BE2C (cell line): Measurements from ENCODE around the gene EYA2.

Source experiments
- DNase-seq: peaks from one replicate; pipeline ENCODE4 v3.0.0-alpha.2; 2020
- H3K27me3 ChIP-seq: fragments of 250-450 bp; sonication (Bioruptor Pico); 2 replicates; pipeline ENCODE4 v1.5.1; 2020; ENCODE audit warnings: mild to moderate bottlenecking
- H3K36me3 ChIP-seq: fragments of 250-450 bp; sonication (Bioruptor Pico); 2 replicates; pipeline ENCODE4 v1.5.1; 2020; ENCODE audit warnings: mild to moderate bottlenecking
- H3K4me1 ChIP-seq: fragments of 250-450 bp; sonication (Bioruptor Pico); 2 replicates; pipeline ENCODE4 v1.5.1; 2020
- H3K4me3 ChIP-seq: 2 replicates; pipeline ENCODE4 v1.5.1; 2011; ENCODE audit warnings: low read depth, low read length
- H3K9me3 ChIP-seq: fragments of 250-450 bp; sonication (Bioruptor Pico); 2 replicates; pipeline ENCODE4 v1.5.1; 2020
- TF ChIP-seq, protein P1 (sequence below): IDR thresholded peaks from 2 replicates; pipeline ENCODE4 v1.5.1; 2012; ENCODE audit warnings: mild to moderate bottlenecking, low read depth, low read length

The EYA2 gene

DNA sequence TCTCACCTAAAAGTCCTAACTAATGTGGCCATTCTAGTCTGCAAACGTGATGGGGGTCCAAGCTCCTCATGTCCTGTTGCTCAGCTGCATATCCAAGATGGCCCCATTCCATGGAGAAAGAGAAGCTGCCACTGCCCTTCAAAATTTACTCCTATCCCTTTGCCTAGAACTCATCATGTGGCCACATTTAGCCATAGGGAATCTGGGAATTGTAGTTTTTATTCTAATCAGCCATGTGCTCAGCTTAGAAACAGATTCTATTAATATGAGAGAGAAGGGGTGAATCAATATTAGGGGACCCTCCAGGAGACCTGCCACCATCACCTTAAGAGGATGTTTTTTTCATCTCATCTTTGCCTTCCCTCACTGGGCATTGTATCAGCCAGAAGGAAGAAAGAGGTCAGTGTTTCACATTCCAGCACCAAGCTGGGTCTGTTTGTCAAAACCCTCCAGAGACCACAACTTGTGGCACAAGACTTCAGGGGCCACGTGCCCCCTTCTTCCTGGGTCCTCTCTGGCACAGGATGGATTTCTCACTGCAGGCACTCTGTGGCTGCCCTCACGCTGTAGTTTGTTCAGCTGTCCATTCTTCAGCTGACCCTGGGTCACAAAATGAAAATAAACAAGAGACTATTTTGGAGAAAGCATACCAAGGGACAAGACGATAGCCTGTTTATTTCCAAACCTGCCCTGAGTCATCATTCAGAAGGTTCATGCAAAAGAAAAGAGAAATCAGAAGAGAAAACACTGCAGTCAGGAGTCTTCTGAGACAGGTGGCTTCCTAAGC lies 172.0 kb downstream of the EYA2 start:
- H3K27me3 ChIP-seq, result no peaks in the 10 kb centered on the region
- no peaks in the 10 kb centered on the region for H3K4me1 ChIP-seq
- DNase-seq, result no peak
- no peaks in the 10 kb centered on the region for H3K9me3 ChIP-seq
- no peaks in the 10 kb centered on the region for H3K36me3 ChIP-seq
- TF ChIP-seq, protein P1, sequence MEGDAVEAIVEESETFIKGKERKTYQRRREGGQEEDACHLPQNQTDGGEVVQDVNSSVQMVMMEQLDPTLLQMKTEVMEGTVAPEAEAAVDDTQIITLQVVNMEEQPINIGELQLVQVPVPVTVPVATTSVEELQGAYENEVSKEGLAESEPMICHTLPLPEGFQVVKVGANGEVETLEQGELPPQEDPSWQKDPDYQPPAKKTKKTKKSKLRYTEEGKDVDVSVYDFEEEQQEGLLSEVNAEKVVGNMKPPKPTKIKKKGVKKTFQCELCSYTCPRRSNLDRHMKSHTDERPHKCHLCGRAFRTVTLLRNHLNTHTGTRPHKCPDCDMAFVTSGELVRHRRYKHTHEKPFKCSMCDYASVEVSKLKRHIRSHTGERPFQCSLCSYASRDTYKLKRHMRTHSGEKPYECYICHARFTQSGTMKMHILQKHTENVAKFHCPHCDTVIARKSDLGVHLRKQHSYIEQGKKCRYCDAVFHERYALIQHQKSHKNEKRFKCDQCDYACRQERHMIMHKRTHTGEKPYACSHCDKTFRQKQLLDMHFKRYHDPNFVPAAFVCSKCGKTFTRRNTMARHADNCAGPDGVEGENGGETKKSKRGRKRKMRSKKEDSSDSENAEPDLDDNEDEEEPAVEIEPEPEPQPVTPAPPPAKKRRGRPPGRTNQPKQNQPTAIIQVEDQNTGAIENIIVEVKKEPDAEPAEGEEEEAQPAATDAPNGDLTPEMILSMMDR, result no peak
- H3K4me3 ChIP-seq, result no peak overlapping the region

DNA sequence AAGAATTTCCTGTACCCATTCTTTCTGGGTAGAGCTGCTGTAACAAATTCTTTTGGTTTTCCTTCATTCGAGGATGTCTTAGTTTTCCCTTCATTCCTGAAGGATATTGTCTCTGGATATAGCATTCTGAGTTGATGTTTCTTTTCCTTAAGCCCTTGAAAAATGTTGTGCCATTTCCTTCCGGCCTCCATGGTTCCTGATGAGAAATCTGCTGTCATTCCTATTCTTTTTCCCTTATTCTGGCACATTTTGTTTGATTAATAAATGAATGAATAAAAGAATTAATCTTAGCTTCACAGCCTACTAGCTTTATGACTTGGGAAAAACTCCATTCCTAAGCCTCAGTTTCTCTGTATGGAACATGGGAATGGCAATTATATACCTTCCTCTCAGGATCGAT lies 173.1 kb downstream of the EYA2 start:
- Histone ChIP-seq H3K36me3 (no peaks in the 10 kb centered on the region), H3K9me3 (no peaks in the 10 kb centered on the region), H3K27me3 (peaks cover 3% of the 10 kb centered on the region; the same call in 1 of the 2 replicates), H3K4me3 (no peak overlapping the region), H3K4me1 (no peaks in the 10 kb centered on the region)
- TF ChIP-seq, protein P1, result no peak
- DNase-seq, result no peak

DNA sequence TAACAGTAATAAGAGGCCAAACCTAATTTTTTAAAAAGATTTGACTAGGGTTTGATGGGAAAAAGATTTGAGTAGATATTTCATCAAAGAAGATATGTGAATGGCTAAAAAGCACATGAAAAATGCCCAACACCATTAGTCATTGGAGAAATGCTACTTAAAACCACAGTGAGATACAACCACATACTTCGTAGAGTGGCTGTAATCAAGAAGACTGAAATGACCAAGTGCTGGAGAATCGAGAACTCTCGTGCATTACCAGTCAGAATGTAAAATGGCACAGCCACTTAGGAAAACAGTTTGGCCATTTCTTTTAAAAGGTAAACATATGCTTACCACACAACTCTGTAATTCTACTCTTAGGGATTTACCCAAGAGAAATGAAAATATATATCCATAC lies 175.5 kb downstream of the EYA2 start:
- peaks cover 3% of the 10 kb centered on the region; the same call in 1 of the 2 replicates for H3K27me3 ChIP-seq
- no peak overlapping the region for H3K4me3 ChIP-seq
- no peaks in the 10 kb centered on the region for H3K4me1 ChIP-seq
- TF ChIP-seq, protein P1, result no peak
- H3K36me3 ChIP-seq, result no peaks in the 10 kb centered on the region
- no peaks in the 10 kb centered on the region for H3K9me3 ChIP-seq
- no peak for DNase-seq

DNA sequence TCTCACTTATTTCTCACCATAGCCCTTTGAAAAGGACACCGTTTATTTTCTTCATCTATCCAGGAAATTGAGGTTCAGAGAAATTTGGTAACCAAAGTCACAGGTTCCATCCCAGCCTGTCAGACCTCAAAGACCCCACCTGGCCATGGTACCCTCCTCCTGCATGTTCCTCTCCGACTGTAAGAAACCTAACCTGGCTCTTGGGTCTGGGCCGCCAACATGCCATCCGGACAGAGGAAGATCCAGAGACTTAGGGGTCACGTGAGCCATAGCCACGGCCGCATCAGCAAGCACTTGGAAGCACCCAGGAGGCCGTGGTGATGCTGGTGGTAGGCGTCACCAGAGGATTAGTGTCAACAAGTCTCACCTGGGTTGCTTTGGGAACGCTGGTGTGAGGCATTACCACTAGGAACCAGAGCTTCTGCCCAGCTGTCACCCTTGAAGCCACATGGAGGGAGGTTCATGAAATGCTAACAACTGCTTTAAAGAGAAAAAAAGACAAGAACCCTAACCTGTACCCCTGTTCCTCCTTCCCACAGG lies 177.1 kb downstream of the EYA2 start:
- no peaks in the 10 kb centered on the region for H3K4me1 ChIP-seq
- no peak for DNase-seq
- TF ChIP-seq, protein P1, result no peak
- no peak overlapping the region for H3K4me3 ChIP-seq
- no peaks in the 10 kb centered on the region for H3K36me3 ChIP-seq
- H3K27me3 ChIP-seq, result peaks cover 3% of the 10 kb centered on the region; the same call in 1 of the 2 replicates
- H3K9me3 ChIP-seq, result no peaks in the 10 kb centered on the region

DNA sequence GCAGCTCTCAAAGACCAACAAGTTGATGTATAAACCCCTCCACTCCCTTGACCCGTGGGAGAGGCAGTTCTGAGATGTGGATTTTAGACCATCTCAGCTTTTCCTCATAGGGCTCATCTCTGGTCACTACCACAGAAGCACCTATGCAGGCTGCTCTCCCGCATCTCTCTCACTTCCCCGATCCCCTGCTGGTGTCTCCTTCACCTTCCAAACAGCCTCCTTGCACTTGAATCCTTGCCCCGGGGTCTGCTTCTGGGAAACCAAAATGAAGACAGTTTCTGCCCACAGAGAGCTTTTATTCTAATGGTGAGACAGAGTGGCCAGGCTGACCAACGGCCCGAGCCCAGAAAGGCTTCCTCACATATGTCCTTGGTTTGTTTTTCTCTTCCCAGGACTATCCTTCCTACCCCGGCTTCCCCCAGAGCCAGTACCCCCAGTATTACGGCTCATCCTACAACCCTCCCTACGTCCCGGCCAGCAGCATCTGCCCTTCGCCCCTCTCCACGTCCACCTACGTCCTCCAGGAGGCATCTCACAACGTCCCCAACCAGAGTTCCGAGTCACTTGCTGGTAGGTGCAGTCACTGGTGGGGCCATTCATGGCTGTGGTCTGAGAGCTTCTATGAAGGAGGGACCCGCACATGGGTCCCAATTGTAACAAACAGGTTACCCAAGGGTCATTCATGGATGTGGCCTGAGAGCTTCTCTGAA lies 179.3 kb downstream of the EYA2 start:
- Histone ChIP-seq H3K36me3 (no peaks in the 10 kb centered on the region), H3K4me3 (no peak overlapping the region), H3K4me1 (no peaks in the 10 kb centered on the region), H3K9me3 (no peaks in the 10 kb centered on the region), H3K27me3 (peaks cover 3% of the 10 kb centered on the region; the same call in 1 of the 2 replicates)
- DNase-seq, result no peak
- TF ChIP-seq, protein P1, result no peak
